Skeletal muscle tissue (tissue), 4 donors: Measurements from ENCODE around the gene DMAC2L. TPM values are rescaled to one million over a fixed set of nuclear protein-coding genes. Genes with fewer than 3 reads are reported as not detected.

Source experiments
- H3K27ac ChIP-seq: one replicate; pipeline ENCODE4 v1.7.0; 2013; ENCODE audit warnings: mild to moderate bottlenecking, low read depth, low read length, inconsistent platforms
- H3K27me3 ChIP-seq, 3 donors: one replicate each; pipeline ENCODE4 v1.7.0; 2013; ENCODE audit warnings: low read length in 3 of 3; ENCODE audit not compliant: control insufficient read depth in 3 of 3, insufficient read depth in 3 of 3
- H3K36me3 ChIP-seq, 3 donors: one replicate each; pipeline ENCODE4 v1.7.0; 2013; ENCODE audit warnings: low read length in 3 of 3; ENCODE audit not compliant: control insufficient read depth in 3 of 3, insufficient read depth in 3 of 3
- H3K4me1 ChIP-seq, 3 donors: one replicate each; pipeline ENCODE4 v1.7.0; 2013; ENCODE audit warnings: low read length in 3 of 3, mild to moderate bottlenecking in 3 of 3; ENCODE audit not compliant: control insufficient read depth in 3 of 3, insufficient read depth in 3 of 3
- H3K4me3 ChIP-seq, 3 donors: one replicate each; pipeline ENCODE4 v1.7.0; 2013; ENCODE audit warnings: low read length in 3 of 3
- H3K9ac ChIP-seq, 3 donors: one replicate each; pipeline ENCODE4 v1.7.0; 2013; ENCODE audit warnings: low read length in 3 of 3, mild to moderate bottlenecking in 3 of 3, moderate library complexity in 2 of 3, low read depth in 1 of 3
- H3K9me3 ChIP-seq, 3 donors: one replicate each; pipeline ENCODE4 v1.7.0; 2013; ENCODE audit warnings: low read length in 3 of 3; ENCODE audit not compliant: control insufficient read depth in 3 of 3
- total RNA-seq: library from RNA; depleted of rRNA; stranded (reverse); fragments of >200 nt; gene quantifications from one replicate; pipeline ENCODE4 v1.2.3, GENCODE V29; 2014
- donor health status: Osteomylitis.

Gene DMAC2L
- total RNA-seq, 1 donor from 2014 or later, result 4.7 TPM

DNA sequence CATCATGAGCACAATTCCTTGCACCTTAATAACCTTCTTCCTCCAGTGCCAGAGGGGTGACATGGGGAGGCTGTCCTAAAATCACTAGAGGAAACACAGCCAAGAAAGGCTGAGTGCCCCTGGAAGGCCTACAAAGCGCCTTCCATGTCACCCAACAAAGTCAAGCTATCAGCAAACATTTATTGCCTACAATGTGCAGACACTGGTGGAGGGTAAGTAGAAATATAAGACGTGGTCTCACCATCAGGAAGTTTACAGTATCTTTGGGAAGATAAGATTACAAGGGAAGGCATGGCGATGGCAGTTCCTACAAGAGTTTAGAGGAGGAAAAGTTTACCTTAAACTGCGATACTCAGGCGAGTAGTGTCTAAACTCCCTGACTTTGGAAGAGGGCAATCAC, 27.9 kb downstream of the DMAC2L start:
- Histone ChIP-seq H3K9me3 (no peaks in the 10 kb centered on the region), H3K36me3 (no peaks in the 10 kb centered on the region), H3K4me3 (no peak overlapping the region), H3K9ac (no peak overlapping the region), H3K4me1 (peaks cover 13 to 28% (median 16%) of the 10 kb centered on the region in 3 donors), H3K27me3 (no peaks in the 10 kb centered on the region), H3K27ac (no peak overlapping the region)

- Histone ChIP-seq H3K4me3 (no peak overlapping the region), H3K9ac (no peak overlapping the region), H3K27me3 (no peaks in the 10 kb centered on the region), H3K9me3 (no peaks in the 10 kb centered on the region), H3K27ac (no peak overlapping the region), H3K4me1 (peaks cover 6 to 19% (median 10%) of the 10 kb centered on the region in 3 donors), H3K36me3 (no peaks in the 10 kb centered on the region)
Measured at GRCh38 chr14:50340963-50341362, 28.8 kb downstream of the DMAC2L start.

DNA sequence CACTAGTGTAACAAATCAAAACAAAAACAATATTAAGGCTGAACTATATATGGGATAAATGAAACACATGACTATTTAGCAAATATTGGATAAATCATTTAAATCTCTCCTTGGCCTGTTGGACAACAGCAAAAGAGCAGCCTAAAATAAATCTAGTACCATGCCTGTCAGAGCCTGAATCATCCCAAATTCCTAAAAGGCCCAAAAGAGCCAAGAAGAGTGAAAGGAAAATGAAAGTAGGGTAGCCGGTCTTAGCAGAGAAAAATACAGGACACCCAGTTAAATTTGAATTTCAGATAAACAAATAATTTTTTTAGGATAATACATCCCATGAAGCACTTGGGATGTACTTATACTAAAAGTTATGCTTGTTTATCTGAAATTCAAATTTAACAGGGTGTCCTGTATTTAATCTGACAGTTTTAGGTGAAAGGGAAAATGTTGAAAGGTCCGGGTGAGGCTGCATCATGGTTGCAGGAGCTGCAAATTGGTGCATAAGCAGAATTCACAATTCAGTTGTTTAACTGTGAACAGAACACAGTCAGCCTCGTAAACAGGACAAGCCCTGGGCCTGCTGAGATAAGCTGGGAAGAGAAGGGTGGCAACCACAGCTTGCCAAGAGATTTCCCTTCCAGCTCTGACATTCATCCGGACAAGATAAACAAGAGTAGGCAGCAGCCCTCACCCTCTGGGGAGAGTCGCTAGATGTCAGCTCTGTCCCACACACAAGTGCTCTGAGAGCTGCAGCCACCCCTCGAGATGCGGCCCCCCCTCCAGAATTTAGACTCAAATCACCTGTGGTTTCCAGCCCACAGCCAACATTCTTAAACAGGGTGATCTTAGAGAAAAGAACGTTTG, 30.3 kb downstream of the DMAC2L start:
- H3K9me3 ChIP-seq, result no peaks in the 10 kb centered on the region
- H3K4me1 ChIP-seq, result peaks cover 5 to 13% (median 5%) of the 10 kb centered on the region in 3 donors
- peak overlapping the region in 2 of 3 donors; percentile 10 to 64 for H3K4me3 ChIP-seq
- H3K36me3 ChIP-seq, result no peaks in the 10 kb centered on the region
- H3K27ac ChIP-seq, result peak overlapping the region; percentile 29
- H3K27me3 ChIP-seq, result no peaks in the 10 kb centered on the region
- peak overlapping the region; percentile 25 to 57 (median 46) for H3K9ac ChIP-seq

- Histone ChIP-seq H3K4me3 (no peak overlapping the region), H3K9ac (no peak overlapping the region), H3K9me3 (no peaks in the 10 kb centered on the region), H3K36me3 (no peaks in the 10 kb centered on the region), H3K27ac (no peak overlapping the region), H3K27me3 (no peaks in the 10 kb centered on the region), H3K4me1 (peaks cover 5 to 13% (median 8%) of the 10 kb centered on the region in 3 donors)
Measured at GRCh38 chr14:50343434-50343833, 31.3 kb downstream of the DMAC2L start.

DNA sequence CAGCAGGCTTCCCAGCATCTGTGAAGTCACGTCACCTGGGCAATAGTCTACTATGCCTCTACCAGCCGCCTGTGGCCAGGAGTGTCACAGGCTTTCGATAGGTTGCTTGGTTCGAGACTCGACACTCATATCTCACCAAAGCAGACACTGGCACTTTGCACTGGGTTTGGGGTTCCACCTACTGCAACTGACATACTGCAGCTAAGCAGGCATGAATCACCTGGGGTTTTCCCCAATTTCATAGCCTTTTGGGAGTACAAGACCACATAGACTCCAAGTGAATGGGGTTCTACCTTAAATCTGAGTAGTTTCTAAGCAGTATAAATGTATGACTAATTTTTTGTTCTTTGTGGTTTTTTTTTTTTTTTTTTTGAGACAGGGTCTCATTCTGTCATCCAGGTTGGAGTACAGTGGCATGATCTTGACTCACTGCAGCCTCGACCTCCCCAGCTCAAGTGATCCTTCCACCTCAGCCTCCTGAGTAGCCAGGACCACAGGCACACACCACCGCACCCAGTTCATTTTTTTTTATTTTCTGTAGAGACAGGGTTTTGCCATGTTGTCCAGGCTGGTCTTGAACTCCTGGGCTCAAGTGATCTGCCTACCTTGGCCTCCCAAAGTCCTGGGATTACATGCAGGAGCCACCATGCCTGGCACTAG, 32.1 kb downstream of the DMAC2L start:
- no peaks in the 10 kb centered on the region for H3K9me3 ChIP-seq
- H3K27ac ChIP-seq, result no peak overlapping the region
- no peaks in the 10 kb centered on the region for H3K36me3 ChIP-seq
- peaks cover 5 to 13% (median 8%) of the 10 kb centered on the region in 3 donors for H3K4me1 ChIP-seq
- H3K9ac ChIP-seq, result no peak overlapping the region
- no peak overlapping the region for H3K4me3 ChIP-seq
- H3K27me3 ChIP-seq, result no peaks in the 10 kb centered on the region

DNA sequence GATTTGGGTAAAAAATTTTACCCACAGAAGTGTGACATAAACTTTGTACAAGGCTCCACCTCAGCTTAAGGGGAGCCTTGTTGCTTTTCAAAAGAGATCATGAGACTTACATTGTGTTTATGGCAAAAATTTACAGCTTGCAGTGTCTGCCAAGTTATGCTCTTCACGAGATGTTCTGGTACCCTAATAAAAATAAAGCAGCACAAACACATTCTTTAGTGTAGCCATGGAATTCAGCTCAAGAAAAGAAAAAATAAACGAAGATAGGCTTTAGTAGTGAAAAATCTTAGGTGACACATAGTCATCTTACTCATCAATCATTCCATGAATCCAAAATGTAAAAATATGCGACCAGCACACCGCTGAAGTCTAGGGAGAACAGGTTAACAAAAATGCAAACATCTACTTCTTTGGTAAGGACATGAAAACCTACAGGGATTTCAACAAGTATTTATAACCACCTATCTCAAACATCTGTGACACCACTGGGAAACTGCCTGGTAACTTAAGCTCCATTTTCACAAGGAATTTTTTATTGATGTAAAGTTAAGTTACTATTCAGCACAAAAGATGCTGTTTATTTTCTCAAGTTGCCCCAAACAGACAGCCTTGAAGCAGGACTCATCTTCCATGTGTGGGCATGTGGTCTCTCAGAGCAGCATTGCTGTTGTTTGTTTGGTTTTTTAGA, 32.9 kb downstream of the DMAC2L start:
- H3K36me3 ChIP-seq, result no peaks in the 10 kb centered on the region
- H3K27ac ChIP-seq, result no peak overlapping the region
- peaks cover 5 to 13% (median 8%) of the 10 kb centered on the region in 3 donors for H3K4me1 ChIP-seq
- no peaks in the 10 kb centered on the region for H3K9me3 ChIP-seq
- H3K27me3 ChIP-seq, result no peaks in the 10 kb centered on the region
- H3K9ac ChIP-seq, result no peak overlapping the region
- no peak overlapping the region for H3K4me3 ChIP-seq

- Histone ChIP-seq H3K27ac (no peak overlapping the region), H3K36me3 (no peaks in the 10 kb centered on the region), H3K4me3 (no peak overlapping the region), H3K9ac (no peak overlapping the region), H3K27me3 (no peaks in the 10 kb centered on the region), H3K9me3 (no peaks in the 10 kb centered on the region), H3K4me1 (peaks cover 5 to 13% (median 8%) of the 10 kb centered on the region in 3 donors)
Measured at GRCh38 chr14:50345846-50346422, 33.8 kb downstream of the DMAC2L start.

GRCh38 chr14:50347521-50347920, 35.4 kb downstream of the DMAC2L start:
- Histone ChIP-seq H3K4me1 (peaks cover 4 to 12% (median 7%) of the 10 kb centered on the region in 3 donors), H3K27ac (no peak overlapping the region), H3K9ac (no peak overlapping the region), H3K9me3 (no peaks in the 10 kb centered on the region), H3K27me3 (no peaks in the 10 kb centered on the region), H3K4me3 (no peak overlapping the region), H3K36me3 (no peaks in the 10 kb centered on the region)

GRCh38 chr14:50348933-50349332, 36.8 kb downstream of the DMAC2L start:
- Histone ChIP-seq H3K9me3 (no peaks in the 10 kb centered on the region), H3K27me3 (no peaks in the 10 kb centered on the region), H3K27ac (no peak overlapping the region), H3K4me1 (peaks cover 0 to 5% (median 3%) of the 10 kb centered on the region in 3 donors), H3K36me3 (no peaks in the 10 kb centered on the region), H3K4me3 (no peak overlapping the region), H3K9ac (no peak overlapping the region)
